ENCODE data around the gene LDLRAD2. TPM values are rescaled to one million over a fixed set of nuclear protein-coding genes. Genes with fewer than 3 reads are reported as not detected.
A peak's percentile ranks its signal among the peaks of the same experiment; 100 is the strongest.

Gene LDLRAD2
- total RNA-seq, 1 experiment from 2014 or later = 1.0 TPM

- H3K27me3 ChIP-seq (ENCODE audit: insufficient read depth, low read length) = no peaks in the 10 kb centered on the region
- no peak for DNase-seq
- H3K4ac ChIP-seq (ENCODE audit: low read depth, low read length) = no peak overlapping the region
- peak overlapping the region in 1 of 3 experiments; percentile 87; a peak in 2 of 7 replicates for H3K27ac Mint-ChIP-seq
- no peak overlapping the region for H3K9ac ChIP-seq (ENCODE audit: extremely low read depth, insufficient read length, low read length)
- no peak overlapping the region for H2BK20ac ChIP-seq (ENCODE audit: low read depth, low read length, poor library complexity, severe bottlenecking)
- no peak overlapping the region for H3K14ac ChIP-seq (ENCODE audit: insufficient read depth, low read length)
- no peak overlapping the region for H2AFZ ChIP-seq (ENCODE audit: low read length)
- H3K36me3 Mint-ChIP-seq (ENCODE audit: insufficient read depth in 1 of 3, low read depth in 3 of 3) = peaks cover 14 to 58% (median 56%) of the 10 kb centered on the region in 3 experiments; a peak in 6 of 7 replicates
- H3K23me2 ChIP-seq (ENCODE audit: insufficient read length, low read depth, low read length, poor library complexity, severe bottlenecking) = no peaks in the 10 kb centered on the region
- no peak overlapping the region for H2BK15ac ChIP-seq (ENCODE audit: low read depth, low read length)
- H3K27me3 Mint-ChIP-seq (ENCODE audit: low read depth) = no peaks in the 10 kb centered on the region; the same call in 1 of the 2 replicates
- H3K4me1 ChIP-seq (ENCODE audit: insufficient read depth, low read length) = no peaks in the 10 kb centered on the region
- H3K79me1 ChIP-seq (ENCODE audit: insufficient read depth, low read depth, low read length, poor library complexity, severe bottlenecking) = no peaks in the 10 kb centered on the region
- H2BK5ac ChIP-seq (ENCODE audit: insufficient read length, low read length) = no peak overlapping the region
- H3K56ac ChIP-seq (ENCODE audit: insufficient read length, low read depth, low read length) = no peak overlapping the region
- H3T11ph ChIP-seq (ENCODE audit: low read length) = no peak overlapping the region
- no peak overlapping the region for H4K8ac ChIP-seq (replicated peaks; ENCODE audit: insufficient read length, low read depth, low read length)
- no peak overlapping the region for H3K18ac ChIP-seq (ENCODE audit: insufficient read length, low read depth, low read length)
- no peak overlapping the region for H2BK120ac ChIP-seq (ENCODE audit: low read depth, low read length, poor library complexity, severe bottlenecking)
- TF ChIP-seq CTCF (conservative IDR thresholded peaks at IDR 0.05) = no peak
- WGBS (ENCODE audit: extremely low coverage, insufficient read length, low lambda C conversion rate) = no CpG with 5 or more reads among the region's 13 CpGs
- no peak overlapping the region for H3K4me2 ChIP-seq (ENCODE audit: insufficient read depth, insufficient read length, low read length)
- no peaks in the 10 kb centered on the region for H3K9me3 Mint-ChIP-seq
- H4K20me1 ChIP-seq (ENCODE audit: control insufficient read depth, insufficient read depth, insufficient read length) = no peaks in the 10 kb centered on the region
- no peak overlapping the region for H2AK5ac ChIP-seq (ENCODE audit: insufficient read length, low read length)
- no peaks in the 10 kb centered on the region for H3K79me2 ChIP-seq (ENCODE audit: insufficient read depth, low read length)
- no peaks in the 10 kb centered on the region for H3K4me1 Mint-ChIP-seq
- no peaks in the 10 kb centered on the region for H3K9me3 ChIP-seq (ENCODE audit: control insufficient read depth, low read depth, low read length)
- no peak overlapping the region for H4K91ac ChIP-seq (ENCODE audit: insufficient read length, low read depth, low read length)
- H3K4me3 Mint-ChIP-seq = no peak overlapping the region
- no peak overlapping the region for H4K5ac ChIP-seq (ENCODE audit: insufficient read length, low read depth, low read length)
- no peak overlapping the region for H3K23ac ChIP-seq (ENCODE audit: insufficient read length, low read depth, low read length)
- no peak overlapping the region for H2BK12ac ChIP-seq (ENCODE audit: insufficient read length, low read depth, low read length)
- H3K27ac ChIP-seq (ENCODE audit: insufficient read length, low read depth, low read length) = no peak overlapping the region
Observed at GRCh38 chr1:21840981-21841380, 28.9 kb downstream of the LDLRAD2 start.
